GM18508 (cell line): ENCODE data around the gene KCNG4.

Experiments used
- ATAC-seq: cut with Tn5 transposase; IDR thresholded peaks from one replicate; pipeline ENCODE4 v1.9.1; 2021; ENCODE audit warnings: moderate number of reproducible peaks; ENCODE audit not compliant: insufficient read depth, unreplicated experiment

KCNG4 gene

GRCh38 chr16:84266451-84266850 is 26.6 kb upstream of the KCNG4 start:
- ATAC-seq = no peak

GRCh38 chr16:84262939-84263338 is 23.1 kb upstream of the KCNG4 start:
- ATAC-seq = no peak

GRCh38 chr16:84262031-84262430 is 22.2 kb upstream of the KCNG4 start:
- ATAC-seq = no peak

- ATAC-seq = no peak
These were observed 21.1 kb upstream of the KCNG4 start for GRCh38 chr16:84260766-84261554.

GRCh38 chr16:84259691-84260090 is 19.9 kb upstream of the KCNG4 start:
- ATAC-seq = no peak

GRCh38 chr16:84258266-84258665 is 18.5 kb upstream of the KCNG4 start:
- ATAC-seq = no peak

- no peak for ATAC-seq
These were observed 15.4 kb upstream of the KCNG4 start for GRCh38 chr16:84255050-84255810.

- ATAC-seq = no peak
These were observed 14.2 kb upstream of the KCNG4 start for GRCh38 chr16:84254062-84254461.

- no peak for ATAC-seq
These were observed 13.4 kb upstream of the KCNG4 start for GRCh38 chr16:84253173-84253572.

GRCh38 chr16:84252184-84252583 is 12.4 kb upstream of the KCNG4 start:
- no peak for ATAC-seq

- ATAC-seq = no peak
These were observed 8.0 kb upstream of the KCNG4 start for GRCh38 chr16:84247844-84248243.

- no peak for ATAC-seq
These were observed 7.5 kb upstream of the KCNG4 start for GRCh38 chr16:84247331-84247730.

GRCh38 chr16:84246679-84247077 is 6.9 kb upstream of the KCNG4 start:
- ATAC-seq = no peak

GRCh38 chr16:84245956-84246678 is 6.3 kb upstream of the KCNG4 start:
- ATAC-seq = no peak

- ATAC-seq = no peak
These were observed 4.9 kb upstream of the KCNG4 start for GRCh38 chr16:84244728-84245127.

GRCh38 chr16:84243732-84244131 is 3.9 kb upstream of the KCNG4 start:
- ATAC-seq = no peak

GRCh38 chr16:84242839-84243238 is 3.0 kb upstream of the KCNG4 start:
- ATAC-seq = no peak

- ATAC-seq = no peak
These were observed 2.0 kb upstream of the KCNG4 start for GRCh38 chr16:84241778-84242177.

GRCh38 chr16:84240455-84240854 is 643 bp upstream of the KCNG4 start:
- ATAC-seq = no peak

GRCh38 chr16:84239141-84239769 is 557 bp downstream of the KCNG4 start:
- ATAC-seq = no peak
